GM12878 (cell line): ENCODE data around the gene TRAF3. TPM values are rescaled to one million over a fixed set of nuclear protein-coding genes. Genes with fewer than 3 reads are reported as not detected.
A peak's percentile ranks its signal among the peaks of the same experiment; 100 is the strongest.

Source experiments
- ATAC-seq: fragments of 200-7000 bp; cut with Tn5 transposase; 3 replicates; pipeline ENCODE4 v1.9.1; 2020; ENCODE audit warnings: mild to moderate bottlenecking, moderate library complexity
- BruUV-seq: library from RNA; stranded (reverse); fragments of 400-500 nt; replicated peaks from 2 replicates; lab custom pipeline; 2021; lab: Mats Ljungman, UMichigan
- CTCF ChIA-PET: fragments of 300-600 bp; sonication (Branson Sonifier 250); formaldehyde crosslinking; extraction: SDS; loops from one replicate; lab custom pipeline; 2021; ENCODE audit warnings: inconsistent platforms; lab: Yijun Ruan, JAX
- POLR2A ChIA-PET: fragments of 350-600 bp; formaldehyde crosslinking; extraction: SDS; loops from one replicate; lab custom pipeline; 2021; ENCODE audit warnings: inconsistent platforms; lab: Charles Lee
- RAD21 ChIA-PET: fragments of 300-600 bp; sonication (Branson Sonifier 250); formaldehyde crosslinking; loops from one replicate; lab custom pipeline; 2023; ENCODE audit warnings: antibody characterized with exemption; ENCODE audit not compliant: unreplicated experiment; lab: Charles Lee
- SMC1A ChIA-PET: fragments of 300-600 bp; sonication (Branson Sonifier 250); formaldehyde crosslinking; loops from one replicate; lab custom pipeline; 2023; ENCODE audit not compliant: unreplicated experiment, uncharacterized antibody; lab: Charles Lee
- DNase-seq: peaks from one replicate; pipeline ENCODE4 v3.0.0-alpha.2; 2011; ENCODE audit warnings: low read depth, low spot score
- FAIRE-seq: peaks from 3 replicates; lab custom pipeline; 2011; peaks lifted over from hg19 to GRCh38; lab: Jason Lieb, UNC
- H2AFZ ChIP-seq: 2 replicates; pipeline ENCODE4 v1.6.0; 2011; ENCODE audit warnings: low read depth, low read length, control low read depth; ENCODE audit not compliant: control insufficient read depth
- H3K27ac ChIP-seq: 2 replicates; pipeline ENCODE4 v1.5.1; 2011; ENCODE audit warnings: control low read depth; ENCODE audit not compliant: control insufficient read depth, insufficient read depth
- H3K27me3 ChIP-seq, 2 experiments: replicated peaks in 1 of 2; 2 replicates each; pipeline versions ENCODE4 v1.6.0 to v1.6.1; 2011; ENCODE audit warnings: low read length in 1 of 2; ENCODE audit not compliant: control insufficient read depth in 2 of 2, insufficient read depth in 2 of 2
- H3K36me3 ChIP-seq, 2 experiments: 2 replicates each; pipeline ENCODE4 v1.5.1; 2011; ENCODE audit warnings: low read length in 1 of 2; ENCODE audit not compliant: control insufficient read depth in 2 of 2, insufficient read depth in 2 of 2
- H3K4me1 ChIP-seq: 2 replicates; pipeline ENCODE4 v1.6.1; 2011; ENCODE audit warnings: mild to moderate bottlenecking, low read length, moderate library complexity, mixed read lengths; ENCODE audit not compliant: control insufficient read depth, insufficient read depth
- H3K4me2 ChIP-seq: 2 replicates; pipeline ENCODE4 v1.6.0; 2011; ENCODE audit warnings: control low read depth; ENCODE audit not compliant: control insufficient read depth, insufficient read depth
- H3K4me3 ChIP-seq: fragments of 200-600 bp; sonication (generic); 2 replicates; pipeline ENCODE4 v1.5.1; 2016
- H3K79me2 ChIP-seq: 2 replicates; pipeline ENCODE4 v1.6.0; 2011; ENCODE audit warnings: low read length; ENCODE audit not compliant: control insufficient read depth, insufficient read depth
- H3K9ac ChIP-seq: 2 replicates; pipeline ENCODE4 v1.8.0; 2011; ENCODE audit warnings: low read length, control low read depth, mixed read lengths; ENCODE audit not compliant: control insufficient read depth, insufficient read depth
- H3K9me3 ChIP-seq: replicated peaks from 3 replicates; pipeline ENCODE4 v1.5.1; 2011; ENCODE audit warnings: mild to moderate bottlenecking, low read length; ENCODE audit not compliant: control insufficient read depth, insufficient read depth
- H4K20me1 ChIP-seq: 2 replicates; pipeline ENCODE4 v1.6.0; 2011; ENCODE audit not compliant: control insufficient read depth, insufficient read depth
- ATF3 ChIP-seq: IDR thresholded peaks from 2 replicates; pipeline ENCODE4 v1.6.1; 2011; ENCODE audit warnings: low read depth, mild to moderate bottlenecking, low read length, moderate library complexity, borderline replicate concordance; ENCODE audit errors: extremely low read depth
- CUX1 ChIP-seq: IDR thresholded peaks from 2 replicates; pipeline ENCODE4 v1.6.1; 2012; ENCODE audit warnings: improper control_type of control experiment, low read depth, low read length; ENCODE audit not compliant: insufficient replicate concordance
- IKZF1 ChIP-seq: fragments of 450-650 bp; conservative IDR thresholded peaks from 2 replicates; pipeline ENCODE4 v1.6.1; 2017; ENCODE audit warnings: antibody characterized with exemption, mild to moderate bottlenecking
- IRF3 ChIP-seq: fragments of 450-650 bp; IDR thresholded peaks from 2 replicates; pipeline ENCODE4 v1.6.1; 2014; ENCODE audit warnings: mild to moderate bottlenecking
- POLR2A ChIP-seq: IDR thresholded peaks from 2 replicates; pipeline ENCODE4 v1.6.1; 2011; ENCODE audit warnings: low read depth, mild to moderate bottlenecking, low read length
- RELA ChIP-seq: fragments of 450-650 bp; IDR thresholded peaks from 2 replicates; pipeline ENCODE4 v1.8.0; 2014; ENCODE audit warnings: borderline replicate concordance; ENCODE audit not compliant: partially characterized antibody
- WGBS: methylation state at CpG from one replicate; pipeline ENCODE4 v1.1.6; 2016; ENCODE audit warnings: low lambda C conversion rate; ENCODE audit not compliant: insufficient replicate concordance, insufficient coverage; ENCODE audit errors: missing lambda C conversion rate; 5-methylcytosine and 5-hydroxymethylcytosine counted together
- in situ Hi-C: fragments of 300-500 bp; cut with MboI; formaldehyde crosslinking; loops from 9 replicates; pipeline ENCODE4 v1.14.3; 2018; ENCODE audit warnings: mixed read lengths
- intact Hi-C: fragments of 100-400 bp; cut with micrococcal nuclease; formaldehyde crosslinking; loops from one replicate; pipeline ENCODE4 v1.14.2; 2022; ENCODE audit not compliant: unreplicated experiment
- polyA plus RNA-seq, 11 experiments: library from polyadenylated mRNA; depleted of rRNA in 4 of 11; unstranded in 6 of 11; stranded (reverse) in 5 of 11; fragments of >200 nt; fragmentation: Nextera tagmentation in 4 of 11; fragmentation: Illumina TruSeq in 1 of 11; extraction: Ambion mirVana in 4 of 11; extraction: Trizol in 1 of 11; gene quantifications; 1 replicate in 1 of 11; 2 replicates in 10 of 11; pipeline versions ENCODE4 v1.2.1 to v1.2.3, GENCODE V29; 2011 to 2016; ENCODE audit warnings: inconsistent platforms in 2 of 11, missing spikeins in 2 of 11, low read depth in 1 of 11
- total RNA-seq, 4 experiments: library from RNA; depleted of rRNA in 3 of 4; stranded (reverse); fragments of >200 nt in 3 of 4; fragmentation: Illumina TruSeq in 1 of 4; extraction: Trizol in 1 of 4; gene quantifications; 2 replicates each; pipeline versions ENCODE4 v1.2.1 to v1.2.3, GENCODE V29; 2013 to 2021

The TRAF3 gene
- total and polyA plus RNA-seq, 10 of the 15 experiments (the other 5 are each of a cell fraction or from before 2014, with no cell fraction given): 3.0 to 70.1 (median 36.5) TPM

- H4K20me1 ChIP-seq: no peaks in the 10 kb centered on the region
- WGBS: 68% methylated on average over 13 of the region's 13 CpGs
Measured at GRCh38 chr14:102942069-102942468, 164.8 kb downstream of the TRAF3 start.

GRCh38 chr14:102943454-102943853 lies 166.2 kb downstream of the TRAF3 start:
- no peaks in the 10 kb centered on the region for H3K79me2 ChIP-seq
- ATAC-seq (no peak), FAIRE-seq (no peak), DNase-seq (no peak)
- intact Hi-C loops: no loop called here
- SMC1A ChIA-PET: no interaction called here
- no peaks in the 10 kb centered on the region for H3K27me3 ChIP-seq
- H3K9me3 ChIP-seq: no peaks in the 10 kb centered on the region
- H3K27ac ChIP-seq: no peak overlapping the region
- H4K20me1 ChIP-seq: no peaks in the 10 kb centered on the region
- in situ Hi-C loops: no loop called here
- H3K4me1 ChIP-seq: peaks cover 14% of the 10 kb centered on the region
- H2AFZ ChIP-seq: no peak overlapping the region
- peaks cover 4 to 15% of the 10 kb centered on the region in 2 experiments; a peak in 3 of 4 replicates for H3K36me3 ChIP-seq
- CTCF ChIA-PET: no interaction called here
- H3K4me3 ChIP-seq: no peak overlapping the region
- 87% methylated on average over 16 of the region's 16 CpGs for WGBS
- RAD21 ChIA-PET: interaction anchor here (1.3 kb wide), 1 partner anchor 32 kb away, joined by 4 read pairs; no protein-coding TSS in a partner anchor
- H3K9ac ChIP-seq: no peak overlapping the region
- POLR2A ChIA-PET: no interaction called here
- no TSS peak for BruUV-seq
- H3K4me2 ChIP-seq: no peak overlapping the region
- TF ChIP-seq RELA (no peak), CUX1 (no peak), ATF3 (no peak), IRF3 (no peak)

More at GRCh38 chr14:102942069-102942468, 164.8 kb downstream of the TRAF3 start:
- intact Hi-C loops: no loop called here
- ChIA-PET SMC1A (no interaction called here), POLR2A (no interaction called here), CTCF (no interaction called here), RAD21 (no interaction called here)
- no peak overlapping the region for H3K4me3 ChIP-seq
- no peaks in the 10 kb centered on the region for H3K9me3 ChIP-seq
- H3K27me3 ChIP-seq: no peaks in the 10 kb centered on the region
- no peak overlapping the region for H3K9ac ChIP-seq
- peaks cover 4 to 12% of the 10 kb centered on the region in 2 experiments; a peak in 3 of 4 replicates for H3K36me3 ChIP-seq
- in situ Hi-C loops: no loop called here
- no peak for FAIRE-seq
- H2AFZ ChIP-seq: no peak overlapping the region
- H3K4me1 ChIP-seq: peaks cover 9% of the 10 kb centered on the region
- TF ChIP-seq POLR2A (peak; percentile 27; the same call in 1 of the 2 replicates), IKZF1 (no peak)
- H3K4me2 ChIP-seq: no peak overlapping the region
- no peaks in the 10 kb centered on the region for H3K79me2 ChIP-seq
- no peak for ATAC-seq
- TSS peak; percentile 36 for BruUV-seq
- DNase-seq: no peak
- H3K27ac ChIP-seq: no peak overlapping the region
